ENCODE measurements around the gene RASSF7.
"Not testable (repeated sequence)": the region's sequence is repeated elsewhere in the genome, so short reads cannot be mapped to it uniquely, and the experiment has no call there.

The RASSF7 gene, protein sequence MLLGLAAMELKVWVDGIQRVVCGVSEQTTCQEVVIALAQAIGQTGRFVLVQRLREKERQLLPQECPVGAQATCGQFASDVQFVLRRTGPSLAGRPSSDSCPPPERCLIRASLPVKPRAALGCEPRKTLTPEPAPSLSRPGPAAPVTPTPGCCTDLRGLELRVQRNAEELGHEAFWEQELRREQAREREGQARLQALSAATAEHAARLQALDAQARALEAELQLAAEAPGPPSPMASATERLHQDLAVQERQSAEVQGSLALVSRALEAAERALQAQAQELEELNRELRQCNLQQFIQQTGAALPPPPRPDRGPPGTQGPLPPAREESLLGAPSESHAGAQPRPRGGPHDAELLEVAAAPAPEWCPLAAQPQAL

DNA sequence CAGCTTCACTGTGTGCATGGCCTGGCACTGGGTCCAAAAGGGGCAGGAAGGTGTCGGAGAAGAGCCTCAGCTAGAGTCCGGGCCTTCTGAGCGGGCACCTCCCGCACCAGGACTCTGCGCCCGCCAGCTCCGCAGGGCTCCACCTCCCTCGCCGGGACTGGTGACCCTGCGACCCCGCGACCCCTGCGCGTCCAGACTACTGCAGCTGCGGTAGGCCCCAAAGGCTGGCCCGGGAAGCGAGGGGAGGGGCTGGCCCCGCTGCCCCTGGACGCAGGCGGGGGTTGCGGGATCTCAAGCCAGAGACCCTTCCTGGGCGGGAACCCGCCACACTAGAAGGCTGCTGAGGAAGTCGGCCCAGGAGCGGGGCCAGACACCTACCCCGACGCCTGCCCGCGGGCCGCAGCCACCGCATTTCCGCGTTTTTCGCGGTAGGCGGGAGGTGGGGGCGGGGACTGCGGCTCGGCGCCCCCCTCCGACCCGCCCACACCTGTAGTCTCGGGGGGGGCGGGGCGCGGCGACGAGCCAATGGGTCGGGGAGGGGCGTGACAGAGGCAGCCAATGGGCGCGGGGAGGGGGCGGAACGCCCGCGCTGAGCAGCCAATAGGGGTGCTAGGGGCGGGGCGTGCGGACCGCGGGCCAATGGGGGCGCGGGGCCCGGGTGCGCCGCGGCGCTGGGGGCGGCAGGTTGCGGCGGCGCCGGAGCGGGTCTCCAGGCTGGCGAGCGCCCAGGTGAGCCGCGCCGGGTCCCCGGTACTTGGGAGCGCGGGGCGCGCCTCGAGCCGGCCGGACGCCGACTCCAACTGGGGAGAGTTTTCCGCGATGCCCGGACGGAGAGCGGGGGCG lies at the start of gene RASSF7, which contains the start of gene LMNTD2:
Gene RASSF7 (plus strand): TSS at position 666 of the 843 bp plus-strand sequence. CDS start 799 bp downstream, outside the sequence.
Gene LMNTD2 (minus strand): TSS at position 434 of the 843 bp plus-strand sequence. CDS start 22 bp downstream, at position 412.
- DNase-seq (ENCODE audit: low spot score), result peak; percentile 100
- TF ChIP-seq, protein P1, sequence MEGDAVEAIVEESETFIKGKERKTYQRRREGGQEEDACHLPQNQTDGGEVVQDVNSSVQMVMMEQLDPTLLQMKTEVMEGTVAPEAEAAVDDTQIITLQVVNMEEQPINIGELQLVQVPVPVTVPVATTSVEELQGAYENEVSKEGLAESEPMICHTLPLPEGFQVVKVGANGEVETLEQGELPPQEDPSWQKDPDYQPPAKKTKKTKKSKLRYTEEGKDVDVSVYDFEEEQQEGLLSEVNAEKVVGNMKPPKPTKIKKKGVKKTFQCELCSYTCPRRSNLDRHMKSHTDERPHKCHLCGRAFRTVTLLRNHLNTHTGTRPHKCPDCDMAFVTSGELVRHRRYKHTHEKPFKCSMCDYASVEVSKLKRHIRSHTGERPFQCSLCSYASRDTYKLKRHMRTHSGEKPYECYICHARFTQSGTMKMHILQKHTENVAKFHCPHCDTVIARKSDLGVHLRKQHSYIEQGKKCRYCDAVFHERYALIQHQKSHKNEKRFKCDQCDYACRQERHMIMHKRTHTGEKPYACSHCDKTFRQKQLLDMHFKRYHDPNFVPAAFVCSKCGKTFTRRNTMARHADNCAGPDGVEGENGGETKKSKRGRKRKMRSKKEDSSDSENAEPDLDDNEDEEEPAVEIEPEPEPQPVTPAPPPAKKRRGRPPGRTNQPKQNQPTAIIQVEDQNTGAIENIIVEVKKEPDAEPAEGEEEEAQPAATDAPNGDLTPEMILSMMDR (IDR thresholded peaks at IDR 0.05; ENCODE audit: extremely low read depth, missing control alignments), result no peak

DNA sequence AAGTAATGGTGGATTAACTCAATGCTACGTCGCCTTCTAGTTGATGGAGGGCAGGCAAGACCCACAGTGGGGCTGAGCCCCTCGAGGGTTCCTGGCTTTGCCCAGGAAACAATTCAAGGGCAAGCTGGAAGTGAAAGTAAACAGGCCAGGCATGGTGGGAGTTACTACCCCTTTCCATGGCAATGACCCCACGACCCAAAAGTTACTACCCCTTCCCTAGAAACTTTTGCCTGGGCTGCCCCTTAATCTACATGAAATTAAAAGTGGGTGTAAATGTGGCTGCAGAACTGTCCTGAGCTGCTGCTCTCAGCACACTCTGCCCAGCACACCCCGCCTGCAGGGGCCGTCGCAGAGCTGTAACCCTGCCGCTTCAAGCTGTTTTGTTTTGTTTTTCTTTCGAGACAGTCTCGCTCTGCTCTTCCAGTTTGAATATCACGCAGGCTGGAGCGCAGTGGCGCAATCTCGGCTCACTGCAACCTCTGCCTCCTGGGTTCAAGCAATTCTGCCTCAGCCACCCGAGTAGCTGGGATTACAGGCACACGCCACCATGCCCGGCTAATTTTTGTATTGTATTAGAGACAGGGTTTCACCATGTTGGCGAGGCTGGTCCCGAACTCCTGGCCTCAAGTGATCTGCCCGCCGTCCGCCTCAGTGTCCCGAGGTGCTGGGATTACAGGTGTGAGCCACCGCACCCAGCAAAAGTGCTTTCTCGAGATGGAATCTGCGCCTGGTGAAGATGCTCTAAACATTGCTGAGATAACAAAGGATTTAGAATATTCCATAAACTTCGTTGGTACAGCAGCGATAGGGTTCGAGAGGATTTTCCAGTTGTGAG lies 47.8 kb upstream of the RASSF7 start:
- no peak for DNase-seq (ENCODE audit: low spot score)
- TF ChIP-seq, protein P1 (IDR thresholded peaks at IDR 0.05; ENCODE audit: extremely low read depth, missing control alignments), result no peak

DNA sequence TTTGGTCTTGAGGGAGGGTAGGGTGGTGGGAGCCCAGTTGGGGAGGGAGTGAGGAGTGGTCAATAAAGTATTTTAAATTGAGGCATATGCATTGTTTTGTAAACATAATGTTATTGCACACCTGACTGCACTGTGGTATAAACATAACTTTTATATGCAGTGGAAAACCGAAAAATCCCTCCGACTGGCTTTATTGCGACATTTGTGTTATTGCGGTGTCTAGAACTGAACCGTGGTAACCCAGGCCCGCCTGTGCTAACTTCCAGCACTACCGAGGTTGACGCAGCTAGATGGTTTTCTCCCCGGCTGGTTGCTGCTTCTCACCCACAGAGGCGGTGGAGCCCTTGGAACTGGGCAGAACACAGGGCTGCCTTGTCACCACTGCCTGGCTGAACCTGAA lies 46.2 kb upstream of the RASSF7 start:
- TF ChIP-seq, protein P1 (IDR thresholded peaks at IDR 0.05; ENCODE audit: extremely low read depth, missing control alignments), result no peak
- DNase-seq (ENCODE audit: low spot score), result no peak

DNA sequence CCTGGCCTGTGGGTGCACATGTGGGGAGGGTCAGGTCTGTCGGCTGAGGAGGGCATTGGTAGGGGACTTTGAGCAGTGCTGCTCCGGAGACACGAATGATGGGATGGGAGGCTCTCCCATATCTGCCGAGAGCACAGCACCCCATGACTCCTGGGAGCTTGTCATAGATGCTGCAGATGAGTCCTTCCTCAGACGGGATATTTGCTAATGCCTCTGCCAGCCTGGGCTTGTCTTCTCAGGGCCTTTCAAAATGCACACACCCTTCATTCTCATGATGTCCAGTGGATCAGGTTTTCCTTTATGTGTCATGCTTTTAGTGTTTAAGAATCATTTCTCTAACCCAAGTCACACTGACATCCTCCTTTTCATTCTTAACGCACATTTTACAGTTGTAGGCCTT lies 45.6 kb upstream of the RASSF7 start:
- no peak for DNase-seq (ENCODE audit: low spot score)
- TF ChIP-seq, protein P1 (IDR thresholded peaks at IDR 0.05; ENCODE audit: extremely low read depth, missing control alignments), result no peak

DNA sequence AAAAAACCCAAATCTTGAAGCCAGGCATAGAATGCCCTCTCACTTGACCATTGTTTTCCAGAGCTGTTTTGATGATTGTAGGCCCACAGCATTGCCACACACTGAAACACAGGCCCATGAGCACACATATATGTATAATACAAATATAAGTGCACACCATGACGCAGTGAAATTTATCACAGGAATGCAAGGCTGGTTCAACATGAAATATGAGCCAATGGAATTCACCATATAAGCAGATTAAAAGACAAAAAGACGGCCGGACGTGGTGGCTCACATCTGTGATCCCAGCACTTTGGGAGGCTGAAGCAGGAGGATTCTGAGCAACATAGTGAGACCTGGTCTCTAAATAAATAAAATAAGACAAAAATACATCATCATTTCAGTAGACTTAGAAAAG lies 44.4 kb upstream of the RASSF7 start:
- no peak for DNase-seq (ENCODE audit: low spot score)
- TF ChIP-seq, protein P1 (IDR thresholded peaks at IDR 0.05; ENCODE audit: extremely low read depth, missing control alignments), result no peak

DNA sequence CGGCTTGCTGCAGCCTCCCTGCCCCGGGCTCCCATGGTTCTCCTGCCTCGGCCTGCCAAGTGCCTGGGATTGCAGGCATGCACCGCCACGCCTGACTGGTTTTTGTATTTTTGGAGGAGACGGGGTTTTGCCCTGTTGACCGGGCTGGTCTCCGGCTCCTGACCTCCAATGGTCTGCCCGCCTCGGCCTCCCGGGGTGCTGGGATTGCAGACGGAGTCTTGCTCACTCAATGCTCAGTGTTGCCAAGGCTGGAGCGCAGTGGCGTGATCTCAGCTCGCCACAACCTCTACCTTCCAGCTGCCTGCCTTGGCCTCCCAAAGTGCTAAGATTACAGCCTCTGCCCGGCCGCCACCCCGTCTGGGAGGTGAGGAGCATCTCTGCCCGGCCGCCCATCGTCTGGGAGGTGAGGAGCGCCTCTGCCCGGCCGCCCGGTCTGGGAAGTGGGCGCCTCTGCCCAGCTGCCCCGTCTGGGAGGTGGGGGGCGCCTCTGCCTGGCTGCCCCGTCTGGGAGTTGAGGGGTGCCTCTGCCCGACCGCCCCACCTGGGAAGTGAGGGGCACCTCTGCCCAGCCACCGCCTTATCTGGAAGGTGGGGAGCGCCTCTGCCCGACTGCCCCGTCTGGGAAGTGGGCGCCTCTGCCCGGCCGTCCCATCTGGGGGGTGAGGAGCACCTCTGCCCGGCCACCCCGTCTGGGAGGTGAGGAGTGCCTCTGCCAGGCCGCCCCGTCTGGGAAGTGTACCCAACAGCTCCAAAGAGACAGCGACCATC lies 43.7 kb upstream of the RASSF7 start:
- DNase-seq (ENCODE audit: low spot score), result not testable (repeated sequence)

Data from GM20000 (cell line).